ENCODE results near the gene FN3K. TPM values are rescaled to one million over a fixed set of nuclear protein-coding genes. Genes with fewer than 3 reads are reported as not detected.

Gene FN3K
- total and polyA plus RNA-seq, 2 of the 13 experiments (the other 11 are each of a cell fraction or from before 2014, with no cell fraction given) = 3.5 to 12.2 TPM

- TF ChIP-seq GPBP1L1 (CRISPR knock-in tag; IDR thresholded peaks at IDR 0.05) (no peak), ZNF124 (CRISPR knock-in tag; IDR thresholded peaks at IDR 0.05) (peak; percentile 32; the same call in 1 of the 2 replicates), ZNF556 (CRISPR knock-in tag; IDR thresholded peaks at IDR 0.05; ENCODE audit: borderline replicate concordance) (no peak), ELF4 (CRISPR knock-in tag; IDR thresholded peaks at IDR 0.05; ENCODE audit: borderline replicate concordance) (no peak), ZNF296 (CRISPR knock-in tag; conservative IDR thresholded peaks at IDR 0.05) (no peak), TCF7 (IDR thresholded peaks at IDR 0.05; ENCODE audit: low read depth) (no peak), SALL2 (CRISPR knock-in tag; IDR thresholded peaks at IDR 0.05) (no peak), SNRNP70 (IDR thresholded peaks at IDR 0.05; ENCODE audit: low read depth, low read length) (no peak), ZNF567 (CRISPR knock-in tag; IDR thresholded peaks at IDR 0.05; ENCODE audit: borderline replicate concordance) (0 out of 2 replicates have a peak, but pooled peaks have one; percentile 25), ZNF513 (CRISPR knock-in tag; conservative IDR thresholded peaks at IDR 0.05) (no peak), ZNF788 (CRISPR knock-in tag; IDR thresholded peaks at IDR 0.05; ENCODE audit: borderline replicate concordance) (0 out of 2 replicates have a peak, but pooled peaks have one; percentile 40), NRL (CRISPR knock-in tag; IDR thresholded peaks at IDR 0.05; ENCODE audit: borderline replicate concordance) (peak; percentile 62; the same call in 1 of the 2 replicates), ZNF121 (CRISPR knock-in tag; IDR thresholded peaks at IDR 0.05) (no peak), ZMYM3 (CRISPR knock-in tag; IDR thresholded peaks at IDR 0.05) (no peak), ZNF563 (CRISPR knock-in tag; IDR thresholded peaks at IDR 0.05) (peak; percentile 60; the same call in 1 of the 2 replicates), BHLHE40 (IDR thresholded peaks at IDR 0.05; ENCODE audit: low read length) (0 out of 2 replicates have a peak, but pooled peaks have one; percentile 24), ZNF576 (CRISPR knock-in tag; IDR thresholded peaks at IDR 0.05) (no peak), TERF1 (CRISPR knock-in tag; IDR thresholded peaks at IDR 0.05) (0 out of 2 replicates have a peak, but pooled peaks have one; percentile 28), ZNF326 (CRISPR knock-in tag; IDR thresholded peaks at IDR 0.05; ENCODE audit: borderline replicate concordance) (no peak), ZNF225 (CRISPR knock-in tag; IDR thresholded peaks at IDR 0.05) (0 out of 2 replicates have a peak, but pooled peaks have one; percentile 48), ZNF580 (CRISPR knock-in tag; IDR thresholded peaks at IDR 0.05; ENCODE audit: borderline replicate concordance, low read depth) (no peak), ZNF572 (CRISPR knock-in tag; IDR thresholded peaks at IDR 0.05) (no peak), TFAP4 (IDR thresholded peaks at IDR 0.05; ENCODE audit: borderline replicate concordance, low read depth) (no peak), ATAD3A (CRISPR knock-in tag; IDR thresholded peaks at IDR 0.05) (no peak), RBAK (CRISPR knock-in tag; IDR thresholded peaks at IDR 0.05) (no peak)
These were observed 36.4 kb upstream of the FN3K start (continued) for GRCh38 chr17:82698974-82699442.
